Karpas-422 (cell line): ENCODE measurements around the gene VIPR1. TPM values are rescaled to one million over a fixed set of nuclear protein-coding genes. Genes with fewer than 3 reads are reported as not detected.

Experiments
- DNase-seq: peaks from one replicate; pipeline ENCODE4 v3.0.0-alpha.2; 2015
- H2AFZ ChIP-seq: fragments of 200-600 bp; sonication (generic); 2 replicates; pipeline ENCODE4 v1.6.1; 2014; ENCODE audit warnings: antibody characterized with exemption, low read length, mixed read lengths
- H3K27ac ChIP-seq: fragments of 200-600 bp; sonication (generic); 2 replicates; pipeline ENCODE4 v1.5.1; 2014; ENCODE audit warnings: mild to moderate bottlenecking, low read length, moderate library complexity
- H3K27me3 ChIP-seq: fragments of 200-600 bp; sonication (generic); 2 replicates; pipeline ENCODE4 v1.6.1; 2014; ENCODE audit warnings: low read length, mixed read lengths
- H3K36me3 ChIP-seq: fragments of 200-600 bp; sonication (generic); 2 replicates; pipeline ENCODE4 v1.6.1; 2014; ENCODE audit warnings: low read length, mixed read lengths; ENCODE audit not compliant: insufficient read depth
- H3K4me1 ChIP-seq: fragments of 200-600 bp; sonication (generic); 2 replicates; pipeline ENCODE4 v1.6.1; 2014; ENCODE audit warnings: mild to moderate bottlenecking, low read length, mixed read lengths
- H3K4me2 ChIP-seq: fragments of 200-600 bp; sonication (generic); 2 replicates; pipeline ENCODE4 v1.6.1; 2014; ENCODE audit warnings: low read length, low read depth, mild to moderate bottlenecking; ENCODE audit not compliant: poor library complexity, severe bottlenecking
- H3K4me3 ChIP-seq: fragments of 200-600 bp; sonication (generic); 2 replicates; pipeline ENCODE4 v1.5.1; 2014; ENCODE audit warnings: mild to moderate bottlenecking, antibody characterized with exemption, low read length, mixed read lengths
- H3K79me2 ChIP-seq: fragments of 200-600 bp; sonication (generic); 2 replicates; pipeline ENCODE4 v1.6.1; 2014; ENCODE audit warnings: mild to moderate bottlenecking, low read length, mixed read lengths
- H3K9ac ChIP-seq: fragments of 200-600 bp; sonication (generic); 2 replicates; pipeline ENCODE4 v1.6.0; 2014; ENCODE audit warnings: low read length
- H3K9me2 ChIP-seq: fragments of 200-600 bp; sonication (generic), shearing (Covaris generic); replicated peaks from 2 replicates; pipeline ENCODE4 v1.6.0; 2014; ENCODE audit warnings: mild to moderate bottlenecking, low read length, moderate library complexity; ENCODE audit not compliant: insufficient read depth
- H3K9me3 ChIP-seq: fragments of 300-700, 200-600 bp; sonication (generic); 2 replicates; pipeline ENCODE4 v1.6.1; 2014; ENCODE audit warnings: low read length, mixed read lengths
- H4K20me1 ChIP-seq: fragments of 200-600 bp; sonication (generic); 2 replicates; pipeline ENCODE4 v1.6.1; 2014; ENCODE audit warnings: mild to moderate bottlenecking, antibody characterized with exemption, low read length, low read depth; ENCODE audit not compliant: insufficient read depth
- total RNA-seq: library from RNA; depleted of rRNA; stranded (reverse); fragments of >200 nt; shearing (Covaris generic); gene quantifications from 2 replicates; pipeline ENCODE4 v1.2.3, GENCODE V29; 2014; ENCODE audit warnings: low replicate concordance

VIPR1 gene
- total RNA-seq, 1 experiment from 2014 or later = 0.41 TPM

DNA sequence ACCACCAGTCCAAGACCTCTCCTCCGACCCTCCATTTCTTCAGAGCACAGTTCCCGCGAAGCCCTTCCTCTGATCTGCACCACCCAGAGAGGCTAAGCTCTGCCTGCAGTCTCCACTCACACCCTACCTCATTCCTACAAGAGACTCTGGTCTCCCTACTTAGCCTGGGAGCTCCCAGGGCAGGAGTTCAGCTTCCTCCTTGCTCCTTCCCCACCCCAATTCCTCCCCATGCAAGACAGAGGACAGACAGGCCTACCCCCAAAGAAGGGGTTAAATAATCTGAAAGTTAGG is 12.6 kb upstream of the VIPR1 start:
- H3K27ac ChIP-seq = peak overlapping the region; percentile 61
- H3K4me3 ChIP-seq = no peak overlapping the region; the same call in 1 of the 2 replicates
- no peaks in the 10 kb centered on the region for H3K36me3 ChIP-seq
- H3K9me3 ChIP-seq = no peaks in the 10 kb centered on the region
- peaks cover 47% of the 10 kb centered on the region for H3K4me1 ChIP-seq
- H3K9me2 ChIP-seq = no peaks in the 10 kb centered on the region
- no peaks in the 10 kb centered on the region for H4K20me1 ChIP-seq
- H3K79me2 ChIP-seq = no peaks in the 10 kb centered on the region
- peak overlapping the region; percentile 34; the same call in 1 of the 2 replicates for H3K9ac ChIP-seq
- H2AFZ ChIP-seq = 0 out of 2 replicates have a peak overlapping the region, but pooled peaks have one; percentile 13
- no peaks in the 10 kb centered on the region for H3K27me3 ChIP-seq
- H3K4me2 ChIP-seq = peak overlapping the region; percentile 57
- DNase-seq = no peak

DNA sequence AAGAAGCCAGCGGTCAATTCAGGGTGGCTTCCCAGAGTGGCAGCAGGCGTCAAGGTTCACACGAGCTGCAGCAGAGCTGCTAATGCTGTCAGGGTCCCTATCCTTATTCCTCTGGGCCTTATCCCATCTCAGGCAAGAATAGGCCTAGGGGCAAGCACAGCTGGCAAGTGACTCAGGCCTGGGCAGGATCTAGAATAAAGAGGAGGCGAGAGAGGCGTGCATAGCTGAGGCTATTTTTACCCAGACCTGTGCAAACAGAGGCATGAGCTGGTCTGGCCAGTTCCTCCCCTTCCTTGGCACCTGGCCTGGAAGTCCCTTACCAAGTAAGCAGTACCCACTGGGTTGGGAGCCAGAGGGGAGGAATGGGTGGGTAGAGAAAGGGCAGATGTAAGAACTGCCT is 12.2 kb upstream of the VIPR1 start:
- no peaks in the 10 kb centered on the region for H3K9me2 ChIP-seq
- peak; percentile 90 for DNase-seq
- H3K4me3 ChIP-seq = peak overlapping the region; percentile 30; the same call in 1 of the 2 replicates
- no peaks in the 10 kb centered on the region for H3K9me3 ChIP-seq
- H4K20me1 ChIP-seq = no peaks in the 10 kb centered on the region
- H2AFZ ChIP-seq = no peak overlapping the region
- peak overlapping the region; percentile 34; the same call in 1 of the 2 replicates for H3K9ac ChIP-seq
- no peaks in the 10 kb centered on the region for H3K36me3 ChIP-seq
- H3K27me3 ChIP-seq = no peaks in the 10 kb centered on the region
- peak overlapping the region; percentile 61 for H3K27ac ChIP-seq
- H3K4me2 ChIP-seq = peak overlapping the region; percentile 57
- H3K4me1 ChIP-seq = peaks cover 44% of the 10 kb centered on the region
- no peaks in the 10 kb centered on the region for H3K79me2 ChIP-seq

DNA sequence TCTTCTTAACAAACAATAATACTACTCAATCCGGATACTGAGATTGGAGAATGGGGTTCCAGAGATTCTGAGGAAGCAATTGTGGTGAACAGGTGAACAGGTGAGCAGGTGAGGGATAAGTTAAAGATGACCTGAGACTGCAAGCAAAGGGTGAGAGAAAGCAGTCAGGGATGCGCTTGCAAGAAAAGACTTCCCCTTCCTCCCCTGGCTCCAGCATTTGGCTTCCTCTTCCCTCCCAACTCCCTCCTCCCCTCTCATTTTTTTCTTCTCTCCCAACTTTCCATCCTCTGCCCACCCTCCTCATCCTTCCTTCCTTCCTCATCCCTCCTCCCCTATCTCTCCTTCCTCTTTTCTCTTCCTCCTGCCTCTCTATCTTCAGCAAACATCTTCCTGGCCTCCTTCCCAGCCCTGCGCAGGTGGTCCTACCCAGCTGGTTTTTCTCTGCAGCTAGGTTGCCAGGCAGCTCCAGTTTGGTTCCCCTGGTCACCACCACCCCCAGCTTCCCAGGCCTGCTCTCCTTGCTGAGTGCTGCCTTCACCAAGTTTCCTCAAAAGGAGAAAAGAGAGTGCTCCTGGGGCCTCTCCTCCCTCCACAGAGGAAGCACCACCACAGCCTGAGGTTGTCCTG is 10.4 kb upstream of the VIPR1 start:
- H3K4me3 ChIP-seq = 0 out of 2 replicates have a peak overlapping the region, but pooled peaks have one; percentile 15
- no peak for DNase-seq

DNA sequence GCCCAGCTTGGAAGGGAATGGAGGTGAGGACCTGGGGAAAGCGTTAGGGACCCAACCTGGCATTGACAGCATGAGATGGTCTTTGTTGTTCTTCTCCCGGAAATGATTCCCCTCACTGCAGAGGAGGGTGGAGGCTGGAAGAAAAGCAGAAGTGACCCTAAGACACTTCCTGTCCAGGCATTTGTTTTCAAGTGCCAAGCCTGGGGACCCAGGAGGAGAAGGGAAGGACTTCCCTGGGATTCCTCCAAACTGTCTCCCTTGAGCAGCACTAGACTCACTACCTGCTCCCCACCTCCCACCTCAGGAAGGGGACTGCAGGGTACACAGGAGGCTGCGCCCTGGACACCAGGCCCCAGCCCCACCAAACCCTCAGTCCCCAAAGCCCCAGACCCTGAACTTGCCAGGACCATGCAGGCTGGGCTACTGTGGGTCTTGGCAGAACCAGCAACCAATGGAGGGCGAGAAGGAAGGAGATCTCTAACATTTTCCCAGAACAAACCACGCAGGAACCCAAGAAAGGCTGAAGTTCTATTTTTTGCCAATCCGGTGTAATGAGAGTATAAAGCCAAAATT is 9.8 kb upstream of the VIPR1 start:
- no peaks in the 10 kb centered on the region for H3K36me3 ChIP-seq
- DNase-seq = peak; percentile 53
- peaks cover 42% of the 10 kb centered on the region for H3K4me1 ChIP-seq
- no peaks in the 10 kb centered on the region for H3K27me3 ChIP-seq
- no peak overlapping the region for H3K27ac ChIP-seq
- peak overlapping the region; percentile 42 for H3K4me2 ChIP-seq
- no peaks in the 10 kb centered on the region for H3K79me2 ChIP-seq
- no peaks in the 10 kb centered on the region for H3K9me3 ChIP-seq
- H3K9ac ChIP-seq = peak overlapping the region; percentile 24; the same call in 1 of the 2 replicates
- H4K20me1 ChIP-seq = no peaks in the 10 kb centered on the region
- H3K4me3 ChIP-seq = 0 out of 2 replicates have a peak overlapping the region, but pooled peaks have one; percentile 15
- H3K9me2 ChIP-seq = no peaks in the 10 kb centered on the region
- peak overlapping the region; percentile 17 for H2AFZ ChIP-seq

More for the DNA sequence above, 10.4 kb upstream of the VIPR1 start:
- Histone ChIP-seq H2AFZ (peak overlapping the region; percentile 17; the same call in 1 of the 2 replicates), H3K36me3 (no peaks in the 10 kb centered on the region), H3K27ac (no peak overlapping the region), H3K27me3 (no peaks in the 10 kb centered on the region), H3K9me2 (no peaks in the 10 kb centered on the region), H3K4me2 (peak overlapping the region; percentile 42), H3K9me3 (no peaks in the 10 kb centered on the region), H3K9ac (peak overlapping the region; percentile 24; the same call in 1 of the 2 replicates), H3K79me2 (no peaks in the 10 kb centered on the region), H4K20me1 (no peaks in the 10 kb centered on the region), H3K4me1 (peaks cover 42% of the 10 kb centered on the region)

DNA sequence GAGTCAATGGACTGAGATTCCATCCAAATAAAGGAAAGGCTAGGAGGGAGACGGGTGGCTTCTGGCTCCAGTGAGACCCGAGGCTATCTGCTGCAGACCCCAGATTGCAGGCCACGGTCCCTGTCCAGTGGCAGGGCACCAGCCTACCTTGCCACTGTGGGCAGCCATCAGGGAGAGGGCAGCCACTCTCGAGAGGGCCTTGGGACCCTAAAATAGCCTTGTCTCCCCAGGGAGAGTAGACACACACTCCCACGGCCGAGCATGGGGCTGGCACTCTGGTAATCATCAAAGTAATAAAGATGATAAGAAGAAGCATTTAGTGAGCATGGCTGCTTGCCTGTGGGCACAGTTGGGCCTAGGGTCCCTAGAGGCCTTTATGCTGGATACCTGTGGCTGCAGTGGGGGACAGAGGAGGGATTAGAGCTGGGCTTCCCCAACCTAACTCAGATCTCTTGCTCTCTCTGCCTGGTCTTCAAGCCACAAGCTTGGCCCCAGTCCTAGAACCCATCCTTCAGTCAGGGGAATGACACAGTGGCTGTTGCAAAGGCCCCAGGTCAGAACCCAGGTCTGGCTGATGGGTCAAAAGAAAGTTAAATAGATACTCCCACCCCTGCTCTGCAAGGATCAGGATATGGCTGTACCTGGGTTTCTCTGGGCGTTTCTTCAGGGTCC is 9.2 kb upstream of the VIPR1 start:
- Histone ChIP-seq H3K36me3 (no peaks in the 10 kb centered on the region), H4K20me1 (no peaks in the 10 kb centered on the region), H3K9me3 (no peaks in the 10 kb centered on the region), H3K9me2 (no peaks in the 10 kb centered on the region), H3K79me2 (no peaks in the 10 kb centered on the region), H3K4me1 (peaks cover 42% of the 10 kb centered on the region), H3K4me3 (no peak overlapping the region), H3K27me3 (no peaks in the 10 kb centered on the region), H2AFZ (peak overlapping the region; percentile 17; the same call in 1 of the 2 replicates), H3K4me2 (peak overlapping the region; percentile 42), H3K9ac (no peak overlapping the region), H3K27ac (no peak overlapping the region)
- DNase-seq = no peak

- Histone ChIP-seq H3K9me2 (no peaks in the 10 kb centered on the region), H3K4me3 (no peak overlapping the region), H3K79me2 (no peaks in the 10 kb centered on the region), H3K4me2 (no peak overlapping the region), H3K36me3 (no peaks in the 10 kb centered on the region), H3K27ac (no peak overlapping the region), H3K9me3 (no peaks in the 10 kb centered on the region), H4K20me1 (no peaks in the 10 kb centered on the region), H2AFZ (no peak overlapping the region), H3K9ac (no peak overlapping the region), H3K4me1 (peaks cover 42% of the 10 kb centered on the region), H3K27me3 (no peaks in the 10 kb centered on the region)
- DNase-seq = no peak
Observed at GRCh38 chr3:42493798-42494151, 8.7 kb upstream of the VIPR1 start.

DNA sequence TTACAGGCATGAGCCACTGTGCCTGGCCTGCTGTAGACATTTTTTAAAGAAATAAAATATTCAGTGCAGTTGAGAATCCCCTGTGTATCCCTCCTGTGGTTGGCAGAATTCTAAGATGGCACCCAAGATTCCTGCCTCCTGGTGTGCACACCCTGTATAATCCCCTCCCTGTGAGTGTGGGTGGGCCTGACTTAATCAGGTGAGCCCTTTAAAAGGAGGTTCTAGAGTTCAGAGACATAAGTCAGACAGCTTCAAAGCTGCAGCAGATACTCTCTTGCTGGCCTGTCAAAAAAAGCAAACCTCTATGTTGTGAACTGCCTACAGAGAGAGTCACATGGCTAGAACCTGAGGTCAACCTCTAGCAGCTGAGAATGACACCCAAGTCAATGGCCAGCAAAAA is 7.0 kb upstream of the VIPR1 start:
- Histone ChIP-seq H4K20me1 (no peaks in the 10 kb centered on the region), H3K27ac (no peak overlapping the region), H3K4me3 (no peak overlapping the region), H3K36me3 (no peaks in the 10 kb centered on the region), H3K4me1 (peaks cover 30% of the 10 kb centered on the region), H3K9me3 (no peaks in the 10 kb centered on the region), H3K27me3 (no peaks in the 10 kb centered on the region), H2AFZ (no peak overlapping the region), H3K9me2 (no peaks in the 10 kb centered on the region), H3K9ac (no peak overlapping the region), H3K4me2 (no peak overlapping the region), H3K79me2 (no peaks in the 10 kb centered on the region)
- DNase-seq = no peak

- DNase-seq = no peak
- H4K20me1 ChIP-seq = no peaks in the 10 kb centered on the region
- H3K9ac ChIP-seq = no peak overlapping the region
- H3K27ac ChIP-seq = no peak overlapping the region
- H2AFZ ChIP-seq = no peak overlapping the region
- no peak overlapping the region for H3K4me3 ChIP-seq
- no peaks in the 10 kb centered on the region for H3K9me2 ChIP-seq
- H3K4me1 ChIP-seq = peaks cover 22% of the 10 kb centered on the region
- H3K79me2 ChIP-seq = no peaks in the 10 kb centered on the region
- H3K9me3 ChIP-seq = no peaks in the 10 kb centered on the region
- no peaks in the 10 kb centered on the region for H3K36me3 ChIP-seq
- H3K27me3 ChIP-seq = no peaks in the 10 kb centered on the region
- no peak overlapping the region for H3K4me2 ChIP-seq
Observed at GRCh38 chr3:42497009-42497731, 5.3 kb upstream of the VIPR1 start.
